Central memory CD8-positive, alpha-beta T cell (primary cell): Measurements from ENCODE around the gene NOL9.

ENCODE experiments used
- ATAC-seq: fragments of 150-1000 bp; cut with Tn5 transposase; replicated peaks from 2 replicates; pipeline ENCODE4 v1.10.0; 2022; ENCODE audit warnings: mild to moderate bottlenecking, moderate FRiP score, moderate number of reproducible peaks; ENCODE audit not compliant: poor library complexity, severe bottlenecking; ENCODE audit errors: extremely low read depth
- DNase-seq, 2 donors: peaks; one replicate each; pipeline ENCODE4 v3.0.0; 2021; ENCODE audit warnings: low spot score in 2 of 2
- H3K27ac Mint-ChIP-seq: one replicate; pipeline ENCODE4 v1.8.0; 2022; ENCODE audit warnings: low read depth, mild to moderate bottlenecking, moderate library complexity, mixed read lengths
- H3K27me3 Mint-ChIP-seq: one replicate; pipeline ENCODE4 v1.8.0; 2022; ENCODE audit warnings: mixed read lengths
- H3K36me3 Mint-ChIP-seq: one replicate; pipeline ENCODE4 v1.8.0; 2022; ENCODE audit warnings: mild to moderate bottlenecking, moderate library complexity, mixed read lengths; ENCODE audit not compliant: insufficient read depth
- H3K4me1 Mint-ChIP-seq: one replicate; pipeline ENCODE4 v1.8.0; 2022; ENCODE audit warnings: mixed read lengths
- H3K4me3 Mint-ChIP-seq: one replicate; pipeline ENCODE4 v1.8.0; 2022; ENCODE audit warnings: mild to moderate bottlenecking, moderate library complexity, mixed read lengths
- H3K9me3 Mint-ChIP-seq: one replicate; pipeline ENCODE4 v1.8.0; 2022; ENCODE audit warnings: mixed read lengths

NOL9 gene

GRCh38 chr1:6585841-6586240 is 31.5 kb upstream of the NOL9 start:
- Mint-ChIP-seq H3K4me3 (no peak overlapping the region), H3K36me3 (peaks cover 15% of the 10 kb centered on the region), H3K27ac (no peak overlapping the region), H3K9me3 (no peaks in the 10 kb centered on the region), H3K27me3 (no peaks in the 10 kb centered on the region), H3K4me1 (peaks cover 29% of the 10 kb centered on the region)
- ATAC-seq (no peak), DNase-seq (no peak)

DNA sequence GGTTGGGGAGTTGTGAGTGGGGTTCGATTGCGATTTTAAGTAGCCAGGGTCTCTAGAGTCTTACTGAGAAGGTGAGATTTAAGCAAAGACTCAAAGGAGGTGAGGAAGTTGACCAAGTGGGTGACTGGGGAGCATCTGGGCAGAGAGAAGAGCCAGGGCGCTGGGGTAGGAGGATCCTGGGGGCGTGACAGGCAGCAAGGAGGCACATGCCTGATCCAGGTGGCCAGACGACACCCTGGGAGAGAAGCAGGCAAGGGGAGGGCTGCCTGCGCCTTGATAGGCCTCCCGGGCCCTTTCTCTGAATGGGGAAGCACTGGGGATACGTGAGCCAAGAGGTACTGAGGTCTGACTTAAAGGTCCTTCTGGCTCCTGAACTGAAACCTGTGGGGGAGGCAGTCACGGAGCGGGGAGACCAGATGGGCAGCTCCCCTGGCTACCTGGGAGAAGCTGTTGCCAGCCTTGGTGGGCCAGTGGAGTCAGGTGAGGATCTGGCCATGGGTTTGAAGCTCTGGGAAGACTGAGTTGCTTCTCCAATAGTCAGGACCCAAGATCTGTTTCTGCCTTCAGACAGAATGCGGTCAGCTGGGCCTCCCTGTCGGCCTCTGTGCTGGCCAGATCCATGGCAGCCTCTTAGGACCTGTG is 30.9 kb upstream of the NOL9 start:
- no peak for DNase-seq
- Mint-ChIP-seq H3K9me3 (no peaks in the 10 kb centered on the region), H3K27me3 (no peaks in the 10 kb centered on the region), H3K36me3 (peaks cover 18% of the 10 kb centered on the region), H3K4me3 (no peak overlapping the region), H3K4me1 (peaks cover 35% of the 10 kb centered on the region), H3K27ac (peak overlapping the region; percentile 29)
- ATAC-seq, result no peak

- Mint-ChIP-seq H3K27me3 (no peaks in the 10 kb centered on the region), H3K4me3 (no peak overlapping the region), H3K9me3 (no peaks in the 10 kb centered on the region), H3K36me3 (peaks cover 18% of the 10 kb centered on the region), H3K27ac (peak overlapping the region; percentile 29), H3K4me1 (peaks cover 43% of the 10 kb centered on the region)
- no peak for ATAC-seq
- DNase-seq, result no peak
These were observed 30.1 kb upstream of the NOL9 start for GRCh38 chr1:6584126-6585080.

- DNase-seq (no peak), ATAC-seq (no peak)
- Mint-ChIP-seq H3K9me3 (no peaks in the 10 kb centered on the region), H3K4me1 (peaks cover 47% of the 10 kb centered on the region), H3K27me3 (no peaks in the 10 kb centered on the region), H3K36me3 (peaks cover 12% of the 10 kb centered on the region), H3K4me3 (peak overlapping the region; percentile 96), H3K27ac (peak overlapping the region; percentile 53)
These were observed 28.1 kb upstream of the NOL9 start for GRCh38 chr1:6582370-6582769.

- DNase-seq, result no peak
- Mint-ChIP-seq H3K36me3 (peaks cover 11% of the 10 kb centered on the region), H3K27ac (peak overlapping the region; percentile 53)
These were observed 27.4 kb upstream of the NOL9 start for GRCh38 chr1:6581561-6582305.

GRCh38 chr1:6580593-6581409 is 26.5 kb upstream of the NOL9 start:
- no peaks in the 10 kb centered on the region for H3K27me3 Mint-ChIP-seq

More at GRCh38 chr1:6581561-6582305, 27.4 kb upstream of the NOL9 start:
- H3K27me3 Mint-ChIP-seq, result no peaks in the 10 kb centered on the region
- H3K9me3 Mint-ChIP-seq, result no peaks in the 10 kb centered on the region
- no peak for ATAC-seq
- H3K4me1 Mint-ChIP-seq, result peaks cover 47% of the 10 kb centered on the region
- H3K4me3 Mint-ChIP-seq, result peak overlapping the region; percentile 96

DNA sequence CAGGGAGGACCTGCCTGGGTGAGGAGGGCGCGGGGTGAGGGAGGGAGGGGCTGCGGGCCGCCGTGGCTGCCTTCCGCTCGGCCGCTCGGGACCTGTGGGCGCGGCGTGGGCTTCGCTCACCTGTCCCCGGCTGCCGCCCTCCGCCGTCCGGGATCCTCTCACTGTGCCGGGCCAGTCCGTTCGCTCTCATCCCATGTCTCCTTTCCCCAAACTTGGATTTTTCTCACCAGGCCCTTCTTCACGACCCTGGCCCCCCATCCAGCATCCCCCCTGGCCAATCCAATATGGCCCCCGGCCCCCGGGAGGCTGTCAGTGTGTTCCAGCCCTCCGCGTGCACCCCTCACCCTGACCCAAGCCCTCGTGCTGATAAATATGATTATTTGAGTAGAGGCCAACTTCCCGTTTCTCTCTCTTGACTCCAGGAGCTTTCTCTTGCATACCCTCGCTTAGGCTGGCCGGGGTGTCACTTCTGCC is 25.8 kb upstream of the NOL9 start:
- ATAC-seq (peak; percentile 34), DNase-seq (no peak)
- H3K4me3 Mint-ChIP-seq, result peak overlapping the region; percentile 96
- no peaks in the 10 kb centered on the region for H3K27me3 Mint-ChIP-seq
- peaks cover 11% of the 10 kb centered on the region for H3K36me3 Mint-ChIP-seq
- peak overlapping the region; percentile 97 for H3K27ac Mint-ChIP-seq
- no peaks in the 10 kb centered on the region for H3K9me3 Mint-ChIP-seq
- peaks cover 46% of the 10 kb centered on the region for H3K4me1 Mint-ChIP-seq

More at GRCh38 chr1:6580593-6581409, 26.5 kb upstream of the NOL9 start:
- peak overlapping the region; percentile 97 for H3K27ac Mint-ChIP-seq
- H3K4me1 Mint-ChIP-seq, result peaks cover 47% of the 10 kb centered on the region
- DNase-seq (no peak), ATAC-seq (no peak)
- H3K36me3 Mint-ChIP-seq, result peaks cover 11% of the 10 kb centered on the region
- no peaks in the 10 kb centered on the region for H3K9me3 Mint-ChIP-seq
- peak overlapping the region; percentile 96 for H3K4me3 Mint-ChIP-seq

- peaks cover 11% of the 10 kb centered on the region for H3K36me3 Mint-ChIP-seq
- H3K27ac Mint-ChIP-seq, result peak within 1 kb of the TSS; percentile 97
These were observed 25.2 kb upstream of the NOL9 start, which contains the start of gene ZBTB48 for GRCh38 chr1:6579374-6580118. Gene ZBTB48, plus strand, starts transcription at chr1:6579994. Its CDS starts 616 bp downstream, at chr1:6580610.

GRCh38 chr1:6578624-6579373 is 24.5 kb upstream of the NOL9 start:
- H3K9me3 Mint-ChIP-seq, result no peaks in the 10 kb centered on the region

More at GRCh38 chr1:6579374-6580118, 25.2 kb upstream of the NOL9 start, which contains the start of gene ZBTB48:
- no peaks in the 10 kb centered on the region for H3K27me3 Mint-ChIP-seq
- H3K4me3 Mint-ChIP-seq, result peak within 1 kb of the TSS; percentile 96
- H3K9me3 Mint-ChIP-seq, result no peaks in the 10 kb centered on the region
- peaks cover 40% of the 10 kb centered on the region for H3K4me1 Mint-ChIP-seq
- ATAC-seq (peak; percentile 99), DNase-seq (peak; percentile 89 to 93)

DNA sequence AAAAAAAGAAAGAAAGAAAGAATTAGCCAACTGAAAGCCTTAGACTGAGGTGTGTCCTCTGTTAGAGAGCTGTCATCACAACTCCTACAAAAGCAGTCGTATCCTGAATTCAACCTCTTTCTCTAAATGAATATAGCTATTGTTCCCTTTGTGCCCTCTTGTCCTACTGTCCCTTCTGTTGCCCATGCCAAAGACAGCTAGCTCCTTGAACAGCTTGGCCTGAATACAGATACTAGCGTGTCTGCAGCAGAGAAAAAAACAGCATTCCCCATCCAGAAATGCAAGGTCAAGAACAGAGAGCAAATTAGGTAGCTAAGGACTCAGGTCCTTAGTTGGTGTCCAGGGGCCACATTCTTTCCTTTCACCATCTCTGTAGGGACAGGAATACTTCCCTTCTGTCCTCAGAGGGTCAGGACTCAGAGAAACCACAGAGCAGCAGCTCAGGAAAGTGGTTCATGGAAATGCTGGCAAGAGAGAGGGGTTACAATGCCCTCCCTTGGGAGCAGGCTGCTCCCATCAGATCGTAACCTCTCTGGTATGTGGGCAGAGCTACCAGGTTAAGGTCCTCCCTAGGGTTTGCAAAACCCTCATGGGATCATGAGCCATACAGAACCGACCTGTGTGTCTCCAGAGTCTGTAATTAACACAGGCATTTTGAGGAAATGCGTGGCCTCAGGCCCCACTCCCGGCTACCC is 23.7 kb upstream of the NOL9 start:
- DNase-seq (no peak), ATAC-seq (no peak)
- Mint-ChIP-seq H3K4me3 (no peak overlapping the region), H3K4me1 (peaks cover 36% of the 10 kb centered on the region), H3K9me3 (no peaks in the 10 kb centered on the region), H3K27ac (peak overlapping the region; percentile 97), H3K27me3 (no peaks in the 10 kb centered on the region), H3K36me3 (peaks cover 10% of the 10 kb centered on the region)

More at GRCh38 chr1:6578624-6579373, 24.5 kb upstream of the NOL9 start:
- Mint-ChIP-seq H3K4me3 (peak overlapping the region; percentile 96), H3K36me3 (peaks cover 11% of the 10 kb centered on the region), H3K27me3 (no peaks in the 10 kb centered on the region), H3K4me1 (peaks cover 36% of the 10 kb centered on the region), H3K27ac (peak overlapping the region; percentile 97)
- no peak for ATAC-seq
- DNase-seq, result no peak
